Hepatocyte (in vitro differentiated cells): ENCODE measurements around the gene ZBTB20. TPM values are rescaled to one million over a fixed set of nuclear protein-coding genes. Genes with fewer than 3 reads are reported as not detected.

ENCODE experiments used
- DNase-seq: peaks from one replicate; pipeline ENCODE4 v3.0.0-alpha.2; 2016; ENCODE audit warnings: low spot score
- H2AFZ ChIP-seq: fragments of 200-600 bp; sonication (generic); 2 replicates; pipeline ENCODE4 v1.6.0; 2016; ENCODE audit warnings: antibody characterized with exemption, mild to moderate bottlenecking
- H3K27ac ChIP-seq: fragments of 200-600 bp; sonication (generic); 2 replicates; pipeline ENCODE4 v1.5.1; 2016; ENCODE audit warnings: mild to moderate bottlenecking
- H3K27me3 ChIP-seq: fragments of 200-600 bp; sonication (generic); 2 replicates; pipeline ENCODE4 v1.6.1; 2016
- H3K36me3 ChIP-seq: fragments of 200-600 bp; sonication (generic); replicated peaks from 2 replicates; pipeline ENCODE4 v1.5.1; 2016; ENCODE audit warnings: low read depth; ENCODE audit not compliant: insufficient read depth
- H3K4me1 ChIP-seq: fragments of 200-600 bp; sonication (generic); 2 replicates; pipeline ENCODE4 v1.5.1; 2016; ENCODE audit warnings: mild to moderate bottlenecking, moderate library complexity; ENCODE audit not compliant: insufficient read depth
- H3K4me2 ChIP-seq: fragments of 200-600 bp; sonication (generic); 2 replicates; pipeline ENCODE4 v1.6.0; 2016
- H3K4me3 ChIP-seq: fragments of 200-600 bp; sonication (generic); 2 replicates; pipeline ENCODE4 v1.5.1; 2016; ENCODE audit warnings: mild to moderate bottlenecking
- H3K79me2 ChIP-seq: fragments of 200-600 bp; sonication (generic); 2 replicates; pipeline ENCODE4 v1.6.0; 2017; ENCODE audit warnings: mild to moderate bottlenecking
- H3K9me2 ChIP-seq: fragments of 200-600 bp; sonication (generic); replicated peaks from 2 replicates; pipeline ENCODE4 v1.6.0; 2017; ENCODE audit warnings: mild to moderate bottlenecking; ENCODE audit not compliant: insufficient read depth
- H3K9me3 ChIP-seq: fragments of 200-600 bp; sonication (generic); 2 replicates; pipeline ENCODE4 v1.5.1; 2016; ENCODE audit warnings: low read depth, mild to moderate bottlenecking
- H4K20me1 ChIP-seq: fragments of 200-600 bp; sonication (generic); 2 replicates; pipeline ENCODE4 v1.6.0; 2016; ENCODE audit warnings: mild to moderate bottlenecking; ENCODE audit not compliant: insufficient read depth, poor library complexity, severe bottlenecking
- EZH2 ChIP-seq: fragments of 200-600 bp; sonication (generic); IDR thresholded peaks from 2 replicates; pipeline ENCODE4 v1.6.1; 2016; ENCODE audit warnings: antibody characterized with exemption, mild to moderate bottlenecking, borderline replicate concordance
- EZH2phosphoT487 ChIP-seq: fragments of 200-600 bp; sonication (generic); IDR thresholded peaks from one replicate; pipeline ENCODE4 v1.6.1; 2018; ENCODE audit warnings: antibody characterized with exemption, mild to moderate bottlenecking, low read depth, moderate library complexity; ENCODE audit not compliant: unreplicated experiment, severe bottlenecking
- WGBS: methylation state at CpG from one replicate; pipeline ENCODE4 v1.1.6; 2016; ENCODE audit warnings: low lambda C conversion rate; ENCODE audit errors: missing lambda C conversion rate; 5-methylcytosine and 5-hydroxymethylcytosine counted together
- polyA plus RNA-seq: library from polyadenylated mRNA; unstranded; fragments of >200 nt; fragmentation: Nextera tagmentation; extraction: Ambion mirVana; gene quantifications from 2 replicates; pipeline ENCODE4 v1.2.1, GENCODE V29; 2016
- total RNA-seq: library from RNA; depleted of rRNA; stranded (reverse); fragments of >200 nt; gene quantifications from 2 replicates; pipeline ENCODE4 v1.2.3, GENCODE V29; 2014
- TF ChIP-seq, protein P1 (sequence below): fragments of 200-600 bp; sonication (generic); IDR thresholded peaks from 2 replicates; pipeline ENCODE4 v1.5.1; 2016; ENCODE audit warnings: antibody characterized with exemption, mild to moderate bottlenecking; ENCODE audit not compliant: poor library complexity

Gene ZBTB20
- total and polyA plus RNA-seq, 2 experiments from 2014 or later = 25.8 to 28.0 TPM

DNA sequence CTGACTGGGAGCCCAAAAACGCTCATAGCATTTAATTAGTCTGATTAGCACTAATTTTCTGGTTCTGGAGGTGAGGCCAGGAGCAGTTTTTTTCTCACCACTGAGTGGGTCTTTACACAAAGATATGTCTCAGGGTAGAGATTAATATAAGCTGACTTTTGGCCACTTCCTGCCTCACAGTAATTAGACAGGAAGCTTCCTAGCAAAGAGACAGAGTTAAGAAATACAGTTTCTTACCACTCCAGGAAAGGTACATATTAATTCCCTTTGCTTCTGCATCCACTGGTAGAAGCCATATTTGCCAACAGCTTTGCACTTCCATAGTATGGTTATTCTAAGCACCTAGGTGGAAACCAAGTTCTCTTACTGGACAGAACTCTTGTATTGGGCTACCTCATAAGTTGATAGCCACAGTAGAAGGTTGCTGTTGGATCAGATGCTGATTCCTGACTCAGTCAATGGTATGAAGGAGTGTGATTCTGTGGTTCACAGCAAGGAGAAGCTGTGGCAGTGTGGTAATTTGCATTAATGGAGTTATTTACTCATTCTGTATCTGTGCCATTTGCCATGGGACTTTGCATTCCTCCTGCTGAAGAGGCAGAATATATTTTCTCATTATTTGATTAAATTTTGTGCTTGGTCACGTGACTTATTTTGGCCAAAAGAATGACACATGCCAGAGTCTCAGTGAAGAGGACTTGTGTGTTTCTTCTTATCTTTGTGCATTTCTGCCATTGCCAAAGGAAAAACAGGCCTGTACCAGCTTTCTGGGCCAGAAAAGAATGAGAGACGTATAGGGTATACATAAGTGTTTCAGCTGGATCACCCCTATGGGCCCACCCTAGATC is 17.5 kb upstream of the ZBTB20 start:
- WGBS = 84% methylated on average over 3 of the region's 3 CpGs
- Histone ChIP-seq H2AFZ (no peak overlapping the region), H3K9me2 (no peaks in the 10 kb centered on the region), H4K20me1 (no peaks in the 10 kb centered on the region), H3K27me3 (no peaks in the 10 kb centered on the region), H3K4me2 (no peak overlapping the region), H3K27ac (no peak overlapping the region), H3K36me3 (no peaks in the 10 kb centered on the region), H3K79me2 (no peaks in the 10 kb centered on the region), H3K4me3 (no peak overlapping the region), H3K9me3 (no peaks in the 10 kb centered on the region), H3K4me1 (no peaks in the 10 kb centered on the region)
- TF ChIP-seq EZH2phosphoT487 (no peak), EZH2 (no peak)
- TF ChIP-seq, protein P1, sequence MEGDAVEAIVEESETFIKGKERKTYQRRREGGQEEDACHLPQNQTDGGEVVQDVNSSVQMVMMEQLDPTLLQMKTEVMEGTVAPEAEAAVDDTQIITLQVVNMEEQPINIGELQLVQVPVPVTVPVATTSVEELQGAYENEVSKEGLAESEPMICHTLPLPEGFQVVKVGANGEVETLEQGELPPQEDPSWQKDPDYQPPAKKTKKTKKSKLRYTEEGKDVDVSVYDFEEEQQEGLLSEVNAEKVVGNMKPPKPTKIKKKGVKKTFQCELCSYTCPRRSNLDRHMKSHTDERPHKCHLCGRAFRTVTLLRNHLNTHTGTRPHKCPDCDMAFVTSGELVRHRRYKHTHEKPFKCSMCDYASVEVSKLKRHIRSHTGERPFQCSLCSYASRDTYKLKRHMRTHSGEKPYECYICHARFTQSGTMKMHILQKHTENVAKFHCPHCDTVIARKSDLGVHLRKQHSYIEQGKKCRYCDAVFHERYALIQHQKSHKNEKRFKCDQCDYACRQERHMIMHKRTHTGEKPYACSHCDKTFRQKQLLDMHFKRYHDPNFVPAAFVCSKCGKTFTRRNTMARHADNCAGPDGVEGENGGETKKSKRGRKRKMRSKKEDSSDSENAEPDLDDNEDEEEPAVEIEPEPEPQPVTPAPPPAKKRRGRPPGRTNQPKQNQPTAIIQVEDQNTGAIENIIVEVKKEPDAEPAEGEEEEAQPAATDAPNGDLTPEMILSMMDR = no peak
- DNase-seq = no peak

DNA sequence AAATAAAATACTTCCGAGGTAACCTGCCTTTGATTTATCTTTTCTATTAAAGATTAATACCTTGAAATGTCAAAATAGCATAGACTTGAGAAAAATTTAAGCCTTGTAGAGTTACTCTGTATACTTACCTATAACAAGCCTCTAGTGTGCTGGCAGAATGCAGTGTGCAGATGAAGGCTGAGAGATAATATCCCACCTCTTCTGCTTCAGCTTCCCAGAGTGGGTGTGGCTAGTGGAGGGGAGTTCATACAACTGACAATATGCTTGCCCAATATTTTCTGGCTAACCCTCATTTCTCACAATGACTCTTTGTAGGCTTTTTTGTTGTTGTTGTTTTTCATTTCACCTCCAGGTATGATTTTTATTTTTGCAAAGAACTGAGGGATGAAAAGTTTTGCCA is 15.7 kb upstream of the ZBTB20 start:
- Histone ChIP-seq H3K9me2 (no peaks in the 10 kb centered on the region), H3K27ac (no peak overlapping the region), H4K20me1 (no peaks in the 10 kb centered on the region), H3K4me3 (no peak overlapping the region), H3K9me3 (no peaks in the 10 kb centered on the region), H3K4me1 (no peaks in the 10 kb centered on the region), H3K36me3 (no peaks in the 10 kb centered on the region), H3K27me3 (no peaks in the 10 kb centered on the region), H3K79me2 (no peaks in the 10 kb centered on the region), H3K4me2 (no peak overlapping the region), H2AFZ (no peak overlapping the region)
- DNase-seq = no peak
- WGBS = 84% methylated on average over 1 of the region's 1 CpG
- no peak for TF ChIP-seq EZH2
- TF ChIP-seq EZH2phosphoT487 = no peak
- TF ChIP-seq, protein P1 = no peak

DNA sequence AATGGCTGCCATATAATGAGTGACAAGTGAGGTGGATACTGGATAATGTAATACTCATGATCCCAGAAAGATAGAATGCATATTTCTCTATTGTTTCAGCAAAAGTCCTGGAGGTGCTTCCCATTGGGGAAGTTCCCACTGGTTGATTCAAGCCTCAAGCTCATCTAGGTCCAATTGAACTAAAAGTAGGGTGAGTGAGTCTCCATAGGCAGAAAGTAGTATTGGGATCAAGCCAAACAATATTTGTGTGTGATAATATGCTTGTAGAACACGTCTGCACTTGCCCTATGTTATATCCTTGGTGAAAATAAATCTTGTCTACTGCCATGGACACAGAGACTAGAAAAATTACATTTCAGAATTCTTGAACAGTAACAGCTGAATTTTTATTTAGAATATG is 14.8 kb upstream of the ZBTB20 start:
- Histone ChIP-seq H3K9me3 (no peaks in the 10 kb centered on the region), H3K4me1 (no peaks in the 10 kb centered on the region), H2AFZ (no peak overlapping the region), H3K27ac (no peak overlapping the region), H3K9me2 (no peaks in the 10 kb centered on the region), H3K4me3 (no peak overlapping the region), H4K20me1 (no peaks in the 10 kb centered on the region), H3K79me2 (no peaks in the 10 kb centered on the region), H3K27me3 (no peaks in the 10 kb centered on the region), H3K36me3 (no peaks in the 10 kb centered on the region), H3K4me2 (no peak overlapping the region)
- TF ChIP-seq EZH2 (no peak), EZH2phosphoT487 (no peak)
- TF ChIP-seq, protein P1 = no peak
- DNase-seq = no peak
- WGBS = 54% methylated on average over 1 of the region's 1 CpG
